Pancreas (tissue), 10 donors: ENCODE measurements around the gene HS3ST4. TPM values are rescaled to one million over a fixed set of nuclear protein-coding genes. Genes with fewer than 3 reads are reported as not detected.

Experiments used
- ATAC-seq, 4 donors: fragments of 200-7000 bp; cut with Tn5 transposase; one replicate each; pipeline versions ENCODE4 v1.8.0 to v1.9.1; 2020; ENCODE audit warnings: mild to moderate bottlenecking in 4 of 4, moderate library complexity in 4 of 4
- DNase-seq, 6 donors: peaks; one replicate each; pipeline ENCODE4 v3.0.0-alpha.2; 2020
- FAIRE-seq: peaks from 2 replicates; lab custom pipeline; 2012; peaks lifted over from hg19 to GRCh38; lab: Jason Lieb, UNC
- H3K27ac ChIP-seq, 4 donors: fragments of 200-600 bp; sonication (generic); 1 replicate in 3 of 4; 2 replicates in 1 of 4; pipeline versions ENCODE4 v1.5.0 to v1.8.0; 2020
- H3K27me3 ChIP-seq, 4 donors: fragments of 200-600 bp; one replicate each; pipeline ENCODE4 v1.8.0; 2021
- H3K36me3 ChIP-seq, 3 donors: fragments of 200-600 bp; sonication (generic) in 1 of 3; one replicate each; pipeline versions ENCODE4 v1.5.0 to v1.8.0; 2020 to 2021
- H3K4me1 ChIP-seq, 3 donors: fragments of 200-600 bp; one replicate each; pipeline ENCODE4 v1.8.0; 2021
- H3K4me3 ChIP-seq, 4 donors: fragments of 200-600 bp; sonication (generic) in 2 of 4; one replicate each; pipeline versions ENCODE4 v1.5.0 to v1.8.0; 2020 to 2021
- H3K9me3 ChIP-seq, 4 donors: fragments of 200-600 bp; one replicate each; pipeline ENCODE4 v1.8.0; 2021
- CTCF ChIP-seq, 4 donors: fragments of 200-600 bp; sonication (generic) in 3 of 4; IDR thresholded peaks; one replicate each; pipeline versions ENCODE4 v1.5.0 to v1.8.0; 2021; ENCODE audit warnings: antibody characterized with exemption in 4 of 4
- WGBS, 2 donors: extraction: QIAGEN DNeasy Blood & Tissue Kit; methylation state at CpG; one replicate each; pipeline ENCODE4 v1.1.7; 2013; 5-methylcytosine and 5-hydroxymethylcytosine counted together
- intact Hi-C, 3 donors: fragments of 100-400 bp; cut with DNase I; formaldehyde crosslinking; loops; one replicate each; pipeline versions ENCODE4 v1.11.1 to v1.14.2; 2022
- polyA plus RNA-seq, 2 donors: library from polyadenylated mRNA; stranded (reverse); fragments of 200-250 nt; gene quantifications; one replicate each; pipeline ENCODE4 v1.2.3, GENCODE V29; 2013
- total RNA-seq, 6 donors: library from RNA; stranded (reverse); fragmentation: NEBNext Ultra II Directional in 4 of 6; extraction: Animal tissue kit (Norgen Biotek cat#: 25700) in 4 of 6; gene quantifications; one replicate each; pipeline versions ENCODE4 v1.2.1 to v1.2.4, GENCODE V29; 2021 to 2023
- donor health status: healthy with polysubstance abuse.
- donor health status: DM: no; HTN: no; CAD: no; lungs with moderate emphysema.
- donor health status: DM: no; HTN: no; CAD: no.
- donor health status: control.
- donor health status: control.
- donor health status: Bipolar disorder and iron deficiency.
- donor health status: DM: yes; HTN: yes; CAD: no.
- donor health status: DM: no; HTN: no; CAD: no.
- donor health status: DM: no; HTN: no; CAD: no.
- donor health status: DM: yes; HTN: yes; CAD: no.

HS3ST4 gene
- total and polyA plus RNA-seq, 8 donors, result 0.05 to 0.19 TPM; not detected in 6

DNA sequence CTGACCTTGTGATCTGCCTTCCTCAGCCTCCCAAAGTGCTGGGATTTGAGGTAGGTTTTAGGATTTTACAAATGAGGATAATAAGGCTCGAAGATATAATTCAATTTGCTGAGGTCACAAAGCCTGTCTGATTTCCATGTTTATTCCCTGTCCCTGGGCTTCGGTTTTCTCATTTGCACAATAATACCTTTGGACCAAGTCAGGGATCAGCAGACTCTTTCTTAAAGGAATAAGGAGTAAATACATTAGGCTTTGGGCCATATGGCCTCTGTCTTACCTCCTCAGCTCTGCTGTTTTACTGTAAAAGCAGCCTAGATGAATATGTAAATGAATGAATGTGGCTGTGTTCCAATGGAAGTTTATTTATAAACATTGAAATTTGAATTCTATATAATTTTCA lies 442.8 kb downstream of the HS3ST4 start:
- intact Hi-C loops, result no loop called here
- no peaks in the 10 kb centered on the region for H3K36me3 ChIP-seq
- FAIRE-seq (no peak), DNase-seq (no peak), ATAC-seq (no peak)
- peaks cover 0 to under 1% (median 0%) of the 10 kb centered on the region in 4 donors for H3K27me3 ChIP-seq
- no peak for TF ChIP-seq CTCF (IDR thresholded peaks at IDR 0.05)
- 51 to 58% methylated on average over 2 of the region's 2 CpGs for WGBS, 2 donors
- no peak overlapping the region for H3K27ac ChIP-seq
- H3K4me3 ChIP-seq, result no peak overlapping the region
- H3K9me3 ChIP-seq, result no peaks in the 10 kb centered on the region
- no peaks in the 10 kb centered on the region for H3K4me1 ChIP-seq

DNA sequence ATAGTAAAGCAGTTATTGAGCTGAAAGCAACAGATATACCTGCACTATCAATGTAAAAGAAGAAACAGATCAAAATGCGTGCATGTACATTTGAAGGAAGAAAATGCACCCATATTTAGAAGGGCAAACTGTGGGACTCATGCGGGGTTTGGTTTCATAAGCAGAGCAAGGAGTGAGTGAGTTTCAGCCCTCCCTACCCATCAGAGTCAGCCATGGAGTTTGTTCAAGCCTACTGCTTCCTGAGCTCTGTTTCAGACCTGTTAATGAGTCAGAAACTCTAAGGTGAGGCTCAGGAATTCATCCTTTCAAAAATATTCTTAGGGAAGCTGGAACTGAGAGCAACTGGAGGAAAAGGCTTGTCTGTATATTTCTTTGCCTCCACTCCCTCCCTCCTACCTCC lies 446.2 kb downstream of the HS3ST4 start:
- Histone ChIP-seq H3K27me3 (peaks cover 0 to 4% (median 0%) of the 10 kb centered on the region in 4 donors), H3K4me1 (no peaks in the 10 kb centered on the region), H3K27ac (no peak overlapping the region), H3K36me3 (no peaks in the 10 kb centered on the region), H3K9me3 (no peaks in the 10 kb centered on the region), H3K4me3 (no peak overlapping the region)
- 61 to 69% methylated on average over 2 of the region's 2 CpGs for WGBS, 2 donors
- intact Hi-C loops, result no loop called here
- DNase-seq (no peak), ATAC-seq (no peak), FAIRE-seq (no peak)
- no peak for TF ChIP-seq CTCF (IDR thresholded peaks at IDR 0.05)

- DNase-seq (no peak), FAIRE-seq (no peak), ATAC-seq (no peak)
- H3K4me1 ChIP-seq, result no peaks in the 10 kb centered on the region
- 31 to 32% methylated on average over 7 of the region's 7 CpGs for WGBS, 2 donors
- H3K9me3 ChIP-seq, result no peaks in the 10 kb centered on the region
- no peak overlapping the region for H3K4me3 ChIP-seq
- H3K27ac ChIP-seq, result no peak overlapping the region
- H3K27me3 ChIP-seq, result peaks cover 0 to 4% (median 0%) of the 10 kb centered on the region in 4 donors
- TF ChIP-seq CTCF (IDR thresholded peaks at IDR 0.05), result no peak
- intact Hi-C loops, result no loop called here
- no peaks in the 10 kb centered on the region for H3K36me3 ChIP-seq
These were observed 447.3 kb downstream of the HS3ST4 start for GRCh38 chr16:26139091-26139490.

- Histone ChIP-seq H3K27ac (no peak overlapping the region), H3K9me3 (no peaks in the 10 kb centered on the region), H3K4me1 (no peaks in the 10 kb centered on the region), H3K36me3 (no peaks in the 10 kb centered on the region), H3K27me3 (peaks cover 0 to 4% (median 0%) of the 10 kb centered on the region in 4 donors), H3K4me3 (no peak overlapping the region)
- no peak for FAIRE-seq
- intact Hi-C loops, result no loop called here
- 32 to 49% methylated on average over 1 of the region's 1 CpG for WGBS, 2 donors
- TF ChIP-seq CTCF (IDR thresholded peaks at IDR 0.05), result no peak
- no peak for ATAC-seq
- DNase-seq, result no peak
These were observed 448.1 kb downstream of the HS3ST4 start for GRCh38 chr16:26139884-26140283.

- Histone ChIP-seq H3K27ac (no peak overlapping the region), H3K36me3 (no peaks in the 10 kb centered on the region), H3K27me3 (no peaks in the 10 kb centered on the region), H3K4me3 (no peak overlapping the region), H3K9me3 (no peaks in the 10 kb centered on the region), H3K4me1 (no peaks in the 10 kb centered on the region)
- no peak for FAIRE-seq
- TF ChIP-seq CTCF (IDR thresholded peaks at IDR 0.05), result no peak
- ATAC-seq, result no peak
- DNase-seq, result no peak
- 52 to 66% methylated on average over 5 of the region's 5 CpGs for WGBS, 2 donors
- intact Hi-C loops, result no loop called here
These were observed 457.8 kb downstream of the HS3ST4 start for GRCh38 chr16:26149364-26150190.
